Vagina (tissue), 2 donors: ENCODE data around the gene RASAL2. TPM values are rescaled to one million over a fixed set of nuclear protein-coding genes. Genes with fewer than 3 reads are reported as not detected.

Experiments used
- DNase-seq, 2 donors: peaks; one replicate each; pipeline ENCODE4 v3.0.0-alpha.2; 2017; ENCODE audit errors: extremely low spot score in 2 of 2
- H3K27ac ChIP-seq: fragments of 200-600 bp; sonication (generic); one replicate; pipeline ENCODE4 v1.5.1; 2019
- H3K27me3 ChIP-seq: fragments of 200-600 bp; sonication (generic); one replicate; pipeline ENCODE4 v1.5.1; 2019
- H3K36me3 ChIP-seq, 2 donors: fragments of 200-600 bp; sonication (generic); one replicate each; pipeline ENCODE4 v1.5.1; 2017 to 2019
- H3K4me1 ChIP-seq: fragments of 200-600 bp; sonication (generic); one replicate; pipeline ENCODE4 v1.5.1; 2019
- H3K4me3 ChIP-seq, 2 donors: fragments of 200-600 bp; sonication (generic); 1 replicate in 1 of 2; 2 replicates in 1 of 2; pipeline ENCODE4 v1.5.1; 2016 to 2019
- H3K9me3 ChIP-seq: fragments of 200-600 bp; sonication (generic); one replicate; pipeline ENCODE4 v1.5.1; 2019
- CTCF ChIP-seq, 3 experiments: fragments of 450-650 bp in 2 of 3; fragments of 200-600 bp in 1 of 3; sonication (generic) in 1 of 3; IDR thresholded peaks; one replicate each; pipeline ENCODE4 v1.5.1; 2017 to 2019; ENCODE audit warnings: antibody characterized with exemption in 3 of 3, mild to moderate bottlenecking in 2 of 3, moderate library complexity in 2 of 3
- POLR2A ChIP-seq, 2 donors: fragments of 450-650 bp; IDR thresholded peaks; one replicate each; pipeline ENCODE4 v1.6.1; 2017; ENCODE audit warnings: antibody characterized with exemption in 2 of 2, mild to moderate bottlenecking in 2 of 2, moderate library complexity in 2 of 2
- POLR2AphosphoS5 ChIP-seq, 2 donors: sonication (generic); formaldehyde crosslinking; IDR thresholded peaks; one replicate each; pipeline ENCODE4 v1.9.0; 2017; ENCODE audit warnings: antibody characterized with exemption in 2 of 2, mild to moderate bottlenecking in 2 of 2, low read depth in 1 of 2; ENCODE audit not compliant: insufficient read depth in 1 of 2
- intact Hi-C: fragments of 100-400 bp; cut with DNase I; formaldehyde crosslinking; loops from one replicate; pipeline ENCODE4 v1.15.1; 2023
- total RNA-seq: library from RNA; depleted of rRNA; stranded (reverse); fragments of >200 nt; gene quantifications from one replicate; pipeline ENCODE4 v1.2.3, GENCODE V29; 2016

Gene RASAL2
- total RNA-seq, 1 donor from 2014 or later: 25.5 TPM

- Histone ChIP-seq H3K4me1 (no peaks in the 10 kb centered on the region), H3K4me3 (no peak overlapping the region), H3K27ac (no peak overlapping the region), H3K9me3 (no peaks in the 10 kb centered on the region), H3K27me3 (no peaks in the 10 kb centered on the region), H3K36me3 (no peaks in the 10 kb centered on the region)
- intact Hi-C loops: no loop called here
- DNase-seq: no peak
- TF ChIP-seq CTCF (IDR thresholded peaks at IDR 0.05) (no peak), POLR2AphosphoS5 (IDR thresholded peaks at IDR 0.05; ENCODE audit: insufficient read depth in 1 of 2, low read depth in 1 of 2) (no peak), POLR2A (IDR thresholded peaks at IDR 0.05) (no peak)
These were observed 50.1 kb downstream of the RASAL2 start for GRCh38 chr1:178143730-178144690.

DNA sequence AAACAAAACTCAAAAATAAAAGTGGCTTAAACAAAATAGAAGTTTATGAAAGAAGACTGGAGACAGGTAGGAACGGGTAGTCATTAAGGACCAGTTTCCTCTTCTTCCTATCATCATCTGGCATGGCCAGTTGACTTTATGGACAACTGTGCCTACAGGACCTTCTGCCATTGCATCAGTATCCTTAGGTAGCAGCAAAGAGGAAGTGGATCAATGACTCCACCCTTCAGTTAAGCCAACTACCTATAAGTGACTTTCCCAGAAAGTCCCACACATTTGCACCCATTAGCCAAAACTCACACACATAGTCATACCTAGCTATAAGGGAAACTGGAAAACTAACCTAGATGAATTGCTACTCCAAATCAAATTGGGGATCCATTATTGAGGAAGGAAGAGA lies 51.7 kb downstream of the RASAL2 start:
- no peak for TF ChIP-seq POLR2A (IDR thresholded peaks at IDR 0.05)
- no peak for TF ChIP-seq CTCF (IDR thresholded peaks at IDR 0.05)
- no peak for TF ChIP-seq POLR2AphosphoS5 (IDR thresholded peaks at IDR 0.05; ENCODE audit: insufficient read depth in 1 of 2, low read depth in 1 of 2)
- Histone ChIP-seq H3K36me3 (no peaks in the 10 kb centered on the region), H3K9me3 (no peaks in the 10 kb centered on the region), H3K4me3 (no peak overlapping the region), H3K4me1 (no peaks in the 10 kb centered on the region), H3K27ac (no peak overlapping the region), H3K27me3 (no peaks in the 10 kb centered on the region)
- intact Hi-C loops: no loop called here
- no peak for DNase-seq

GRCh38 chr1:178146436-178146835 lies 52.5 kb downstream of the RASAL2 start:
- H3K4me1 ChIP-seq: no peaks in the 10 kb centered on the region
- no peaks in the 10 kb centered on the region for H3K36me3 ChIP-seq
- H3K9me3 ChIP-seq: no peaks in the 10 kb centered on the region
- H3K27ac ChIP-seq: no peak overlapping the region
- H3K4me3 ChIP-seq: no peak overlapping the region
- DNase-seq: no peak
- H3K27me3 ChIP-seq: no peaks in the 10 kb centered on the region
- TF ChIP-seq CTCF (IDR thresholded peaks at IDR 0.05): no peak
- TF ChIP-seq POLR2A (IDR thresholded peaks at IDR 0.05): no peak
- no peak for TF ChIP-seq POLR2AphosphoS5 (IDR thresholded peaks at IDR 0.05; ENCODE audit: insufficient read depth in 1 of 2, low read depth in 1 of 2)
- intact Hi-C loops: no loop called here

- TF ChIP-seq POLR2AphosphoS5 (IDR thresholded peaks at IDR 0.05; ENCODE audit: insufficient read depth in 1 of 2, low read depth in 1 of 2) (no peak), CTCF (IDR thresholded peaks at IDR 0.05) (no peak), POLR2A (IDR thresholded peaks at IDR 0.05) (no peak)
- no peaks in the 10 kb centered on the region for H3K4me1 ChIP-seq
- DNase-seq: no peak
These were observed 56.7 kb downstream of the RASAL2 start for GRCh38 chr1:178150610-178151009.

DNA sequence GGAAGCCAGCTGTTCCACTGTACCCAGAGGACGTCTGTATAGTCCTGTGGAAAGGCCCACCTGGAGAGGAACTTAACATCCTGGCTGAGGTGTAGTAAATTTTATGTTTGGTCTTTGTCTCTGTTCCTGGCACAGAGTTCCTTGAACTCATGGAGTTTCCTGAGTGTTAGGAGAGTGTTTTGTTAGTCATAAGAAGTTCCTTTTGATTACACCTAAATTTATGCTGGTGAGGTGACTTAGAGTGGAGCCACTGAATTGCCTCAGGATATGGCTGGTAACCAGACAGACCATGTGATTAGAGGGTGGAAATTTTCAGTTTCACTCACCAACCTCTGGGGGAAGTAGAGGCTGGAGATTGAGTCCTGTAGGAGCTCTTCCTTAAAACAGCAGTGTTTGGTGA lies 57.9 kb downstream of the RASAL2 start:
- Histone ChIP-seq H3K27ac (no peak overlapping the region), H3K4me1 (no peaks in the 10 kb centered on the region), H3K9me3 (no peaks in the 10 kb centered on the region), H3K27me3 (no peaks in the 10 kb centered on the region), H3K4me3 (no peak overlapping the region), H3K36me3 (no peaks in the 10 kb centered on the region)
- no peak for DNase-seq
- intact Hi-C loops: no loop called here
- TF ChIP-seq CTCF (IDR thresholded peaks at IDR 0.05) (no peak), POLR2AphosphoS5 (IDR thresholded peaks at IDR 0.05; ENCODE audit: insufficient read depth in 1 of 2, low read depth in 1 of 2) (no peak), POLR2A (IDR thresholded peaks at IDR 0.05) (no peak)

More at GRCh38 chr1:178150610-178151009, 56.7 kb downstream of the RASAL2 start:
- H3K36me3 ChIP-seq: no peaks in the 10 kb centered on the region
- H3K27ac ChIP-seq: no peak overlapping the region
- no peaks in the 10 kb centered on the region for H3K27me3 ChIP-seq
- H3K9me3 ChIP-seq: no peaks in the 10 kb centered on the region
- intact Hi-C loops: no loop called here
- H3K4me3 ChIP-seq: no peak overlapping the region
